HG02973 (cell line): ENCODE results near the gene PRRX2.

Experiments used
- ATAC-seq: cut with Tn5 transposase; IDR thresholded peaks from one replicate; pipeline ENCODE4 v1.9.1; 2021; ENCODE audit warnings: moderate library complexity; ENCODE audit not compliant: unreplicated experiment

PRRX2 gene

GRCh38 chr9:129702589-129703520 is 37.4 kb downstream of the PRRX2 start:
- ATAC-seq, result no peak

- ATAC-seq, result no peak
These were observed 38.4 kb downstream of the PRRX2 start for GRCh38 chr9:129703667-129704355.

- ATAC-seq, result no peak
These were observed 39.4 kb downstream of the PRRX2 start for GRCh38 chr9:129704807-129705206.

- ATAC-seq, result no peak
These were observed 43.3 kb downstream of the PRRX2 start for GRCh38 chr9:129708793-129709192.

- no peak for ATAC-seq
These were observed 44.2 kb downstream of the PRRX2 start for GRCh38 chr9:129709438-129710168.

- no peak for ATAC-seq
These were observed 44.7 kb downstream of the PRRX2 start for GRCh38 chr9:129710169-129710453.

- ATAC-seq, result no peak
These were observed 47.4 kb downstream of the PRRX2 start for GRCh38 chr9:129712634-129713401.

- no peak for ATAC-seq
These were observed 47.9 kb downstream of the PRRX2 start for GRCh38 chr9:129713402-129713679.

GRCh38 chr9:129714511-129715061 is 49.1 kb downstream of the PRRX2 start:
- ATAC-seq, result no peak

GRCh38 chr9:129716091-129716490 is 50.6 kb downstream of the PRRX2 start:
- ATAC-seq, result no peak

- no peak for ATAC-seq
These were observed 52.5 kb downstream of the PRRX2 start for GRCh38 chr9:129717991-129718390.

GRCh38 chr9:129718647-129719046 is 53.2 kb downstream of the PRRX2 start:
- no peak for ATAC-seq

- no peak for ATAC-seq
These were observed 53.7 kb downstream of the PRRX2 start for GRCh38 chr9:129719135-129719534.

GRCh38 chr9:129720181-129720864 is 54.9 kb downstream of the PRRX2 start:
- no peak for ATAC-seq

- no peak for ATAC-seq
These were observed 55.6 kb downstream of the PRRX2 start for GRCh38 chr9:129720865-129721545.

GRCh38 chr9:129722913-129723312 is 57.5 kb downstream of the PRRX2 start:
- no peak for ATAC-seq

- no peak for ATAC-seq
These were observed 59.2 kb downstream of the PRRX2 start for GRCh38 chr9:129724456-129725190.

GRCh38 chr9:129725795-129726251 is 60.4 kb downstream of the PRRX2 start:
- no peak for ATAC-seq
